Neural crest cell (in vitro differentiated cells): ENCODE data around the gene OGT. TPM values are rescaled to one million over a fixed set of nuclear protein-coding genes. Genes with fewer than 3 reads are reported as not detected.

Source experiments
- DNase-seq: peaks from one replicate; pipeline ENCODE4 v3.0.0; 2021; ENCODE audit warnings: low read depth, mixed read lengths, low spot score
- H3K27ac Mint-ChIP-seq: one replicate; pipeline ENCODE4 v1.8.0; 2021; ENCODE audit warnings: mild to moderate bottlenecking, mixed read lengths; ENCODE audit not compliant: unreplicated experiment
- H3K27me3 Mint-ChIP-seq: 2 replicates; pipeline ENCODE4 v1.8.0; 2021; ENCODE audit warnings: low read depth, mild to moderate bottlenecking, mixed read lengths
- H3K36me3 Mint-ChIP-seq: 2 replicates; pipeline ENCODE4 v1.8.0; 2021; ENCODE audit warnings: low read depth, mild to moderate bottlenecking, mixed read lengths
- H3K4me1 Mint-ChIP-seq: 2 replicates; pipeline ENCODE4 v1.8.0; 2021; ENCODE audit warnings: mixed read lengths
- H3K4me3 Mint-ChIP-seq: one replicate; pipeline ENCODE4 v1.8.0; 2021; ENCODE audit warnings: mild to moderate bottlenecking, mixed read lengths
- H3K9me3 Mint-ChIP-seq: 2 replicates; pipeline ENCODE4 v1.8.0; 2021; ENCODE audit warnings: mixed read lengths
- total RNA-seq: library from RNA; stranded (reverse); gene quantifications from 2 replicates; pipeline ENCODE4 v1.2.1, GENCODE V29; 2021
- TF ChIP-seq, protein P1 (sequence below): fragments of 200-600 bp; sonication (generic); conservative IDR thresholded peaks from 2 replicates; pipeline ENCODE4 v1.5.0; 2021; ENCODE audit warnings: antibody characterized with exemption, mild to moderate bottlenecking

Gene OGT
- total RNA-seq, 1 donor from 2014 or later = 121 TPM

DNA sequence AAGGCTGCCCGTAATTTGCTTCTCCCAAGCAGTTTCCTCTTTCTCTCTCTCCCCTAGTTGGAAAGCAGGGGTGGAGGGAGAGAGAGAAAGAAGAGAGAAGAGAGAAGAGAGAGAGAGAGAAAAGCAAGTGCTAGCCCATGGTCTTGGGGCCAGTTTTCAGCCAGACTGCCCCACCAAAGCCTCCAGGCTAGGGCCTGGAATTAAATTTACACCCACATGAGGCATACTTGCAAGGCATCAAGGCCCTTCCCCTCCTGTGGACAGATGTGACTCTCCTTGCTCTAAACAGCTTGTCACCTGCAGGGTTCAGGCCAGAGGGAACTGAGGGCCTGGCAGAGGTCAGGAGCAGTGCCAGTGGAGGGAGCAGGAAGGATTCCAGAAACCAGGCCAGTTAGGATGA is 87.1 kb downstream of the OGT start:
- Mint-ChIP-seq H3K27ac (no peak overlapping the region), H3K36me3 (peaks cover 4% of the 10 kb centered on the region), H3K27me3 (no peaks in the 10 kb centered on the region), H3K4me1 (no peaks in the 10 kb centered on the region), H3K9me3 (no peaks in the 10 kb centered on the region), H3K4me3 (no peak overlapping the region)
- no peak for DNase-seq
- TF ChIP-seq, protein P1, sequence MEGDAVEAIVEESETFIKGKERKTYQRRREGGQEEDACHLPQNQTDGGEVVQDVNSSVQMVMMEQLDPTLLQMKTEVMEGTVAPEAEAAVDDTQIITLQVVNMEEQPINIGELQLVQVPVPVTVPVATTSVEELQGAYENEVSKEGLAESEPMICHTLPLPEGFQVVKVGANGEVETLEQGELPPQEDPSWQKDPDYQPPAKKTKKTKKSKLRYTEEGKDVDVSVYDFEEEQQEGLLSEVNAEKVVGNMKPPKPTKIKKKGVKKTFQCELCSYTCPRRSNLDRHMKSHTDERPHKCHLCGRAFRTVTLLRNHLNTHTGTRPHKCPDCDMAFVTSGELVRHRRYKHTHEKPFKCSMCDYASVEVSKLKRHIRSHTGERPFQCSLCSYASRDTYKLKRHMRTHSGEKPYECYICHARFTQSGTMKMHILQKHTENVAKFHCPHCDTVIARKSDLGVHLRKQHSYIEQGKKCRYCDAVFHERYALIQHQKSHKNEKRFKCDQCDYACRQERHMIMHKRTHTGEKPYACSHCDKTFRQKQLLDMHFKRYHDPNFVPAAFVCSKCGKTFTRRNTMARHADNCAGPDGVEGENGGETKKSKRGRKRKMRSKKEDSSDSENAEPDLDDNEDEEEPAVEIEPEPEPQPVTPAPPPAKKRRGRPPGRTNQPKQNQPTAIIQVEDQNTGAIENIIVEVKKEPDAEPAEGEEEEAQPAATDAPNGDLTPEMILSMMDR = no peak

DNA sequence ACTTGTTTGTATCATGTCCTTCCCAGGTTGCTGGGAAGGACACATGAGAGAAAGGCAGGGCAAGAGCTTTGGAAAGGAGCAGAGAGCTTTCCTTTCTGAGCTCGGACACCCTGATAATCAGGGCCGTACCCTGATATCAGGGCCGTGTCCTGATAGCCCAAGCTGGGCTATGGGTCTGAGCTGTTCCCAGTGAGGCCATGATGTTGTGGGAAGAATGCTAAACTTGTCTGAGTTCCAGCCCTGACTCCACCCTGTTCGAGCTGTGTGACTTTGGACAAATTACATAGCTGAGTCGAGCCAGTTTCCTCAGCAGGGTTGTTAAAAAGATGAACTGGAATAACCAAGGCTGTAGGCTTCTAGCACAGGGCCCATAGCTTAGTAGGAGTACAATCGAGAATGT is 88.7 kb downstream of the OGT start:
- no peak overlapping the region for H3K4me3 Mint-ChIP-seq
- peaks cover 2% of the 10 kb centered on the region for H3K9me3 Mint-ChIP-seq

DNA sequence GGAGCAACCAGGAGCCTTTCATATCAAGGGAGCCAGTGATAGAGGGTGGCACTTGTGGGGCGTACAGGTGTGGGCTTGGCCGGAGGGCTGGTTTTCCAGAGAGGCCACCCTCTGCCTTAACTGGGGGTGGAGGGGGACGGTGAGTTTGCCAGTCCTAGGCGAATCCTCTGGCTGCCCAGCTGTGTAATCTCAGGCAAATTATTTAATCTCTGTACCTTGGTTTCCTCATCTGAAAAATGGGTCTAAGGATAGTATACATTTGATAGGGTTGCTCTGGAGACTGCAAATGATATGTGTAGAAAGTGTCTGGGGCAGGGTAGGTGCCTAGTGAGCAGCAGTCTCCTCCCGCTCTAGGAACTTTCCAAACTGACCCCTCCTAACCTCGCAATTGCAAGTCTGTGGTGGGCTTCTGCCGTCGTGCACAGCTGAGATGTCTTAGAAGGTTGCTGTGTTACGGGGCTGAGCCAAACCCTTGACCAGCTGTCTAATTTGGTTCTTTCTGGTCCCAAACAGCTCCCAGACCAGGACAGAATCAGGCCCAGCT is 89.2 kb downstream of the OGT start:
- no peaks in the 10 kb centered on the region for H3K27me3 Mint-ChIP-seq
- no peak for DNase-seq
- no peaks in the 10 kb centered on the region for H3K36me3 Mint-ChIP-seq
- H3K9me3 Mint-ChIP-seq = peaks cover 2% of the 10 kb centered on the region
- TF ChIP-seq, protein P1 = no peak
- no peak overlapping the region for H3K4me3 Mint-ChIP-seq
- H3K4me1 Mint-ChIP-seq = peaks cover 3% of the 10 kb centered on the region
- H3K27ac Mint-ChIP-seq = no peak overlapping the region

More for the DNA sequence above, 88.7 kb downstream of the OGT start:
- H3K4me1 Mint-ChIP-seq = peaks cover 3% of the 10 kb centered on the region
- H3K27ac Mint-ChIP-seq = no peak overlapping the region
- no peak for DNase-seq
- TF ChIP-seq, protein P1 = no peak
- no peaks in the 10 kb centered on the region for H3K27me3 Mint-ChIP-seq
- H3K36me3 Mint-ChIP-seq = no peaks in the 10 kb centered on the region

DNA sequence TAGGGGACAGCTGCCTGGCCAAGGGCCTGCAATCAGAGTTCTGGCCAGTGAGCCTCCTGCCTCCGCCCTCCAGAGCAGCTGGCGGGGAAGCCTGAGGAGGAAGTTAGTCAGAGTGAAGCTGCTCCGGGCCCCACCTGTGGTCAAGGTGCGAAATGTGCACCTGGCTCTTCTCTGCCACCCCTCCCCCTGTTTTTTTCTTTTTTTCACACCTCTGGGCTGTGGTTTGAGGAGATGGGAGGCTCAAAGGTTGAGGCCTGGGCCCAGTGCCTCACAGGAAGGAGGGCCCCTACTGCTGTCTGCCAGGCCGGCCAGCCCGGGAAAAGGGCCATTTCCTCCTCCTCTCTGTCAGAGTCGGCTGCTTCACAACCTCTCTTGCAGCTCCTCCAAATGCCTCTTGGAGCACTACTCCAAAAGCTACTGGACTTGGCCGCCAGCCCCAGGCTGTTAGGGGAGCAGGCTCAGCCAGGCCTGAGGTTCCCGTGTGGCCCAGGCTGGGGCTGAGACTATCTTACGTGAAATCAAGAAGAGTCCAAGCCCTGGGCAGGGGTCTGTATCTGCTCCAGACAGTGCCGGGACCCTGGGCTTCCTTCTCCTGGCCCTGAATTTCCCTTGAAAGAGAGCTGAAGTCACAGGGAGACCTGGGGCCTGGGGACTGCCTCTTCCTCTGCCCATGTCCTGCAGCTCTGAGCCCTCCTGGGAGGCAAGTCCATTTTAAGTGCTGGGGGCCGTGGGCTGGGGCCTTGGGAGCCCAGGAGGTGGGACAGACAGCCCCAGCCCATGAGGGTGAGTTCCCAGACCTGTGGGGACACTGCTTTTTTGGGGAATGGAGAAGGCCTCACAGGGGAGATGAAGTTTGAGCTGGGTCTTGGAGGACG is 89.9 kb downstream of the OGT start:
- Mint-ChIP-seq H3K4me3 (no peak overlapping the region), H3K27me3 (no peaks in the 10 kb centered on the region), H3K36me3 (no peaks in the 10 kb centered on the region), H3K27ac (peak overlapping the region; percentile 35), H3K9me3 (peaks cover 2% of the 10 kb centered on the region), H3K4me1 (peaks cover 6% of the 10 kb centered on the region)
- DNase-seq = peak; percentile 4
- TF ChIP-seq, protein P1 = peak; percentile 19

DNA sequence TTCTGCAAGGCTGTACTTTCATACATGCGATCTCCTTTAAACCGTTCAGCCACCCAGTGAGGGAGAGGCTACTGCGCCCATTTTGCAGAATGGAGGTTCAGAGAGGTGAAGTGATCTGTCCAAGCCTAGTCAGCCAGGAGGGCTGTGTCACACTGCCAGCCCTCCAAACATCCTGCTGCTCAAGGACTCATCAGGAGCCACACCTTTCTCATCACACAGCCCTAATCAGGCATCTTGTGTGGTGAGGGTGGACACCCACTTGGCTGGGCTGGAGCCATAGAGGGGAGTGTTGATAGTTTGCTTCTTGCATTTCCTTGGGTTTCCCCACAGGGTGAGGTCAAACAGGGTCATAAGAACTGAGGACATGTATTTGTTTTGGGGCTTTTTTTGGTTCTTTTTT is 90.8 kb downstream of the OGT start:
- Mint-ChIP-seq H3K4me1 (peaks cover 8% of the 10 kb centered on the region), H3K4me3 (no peak overlapping the region), H3K9me3 (peaks cover 2% of the 10 kb centered on the region), H3K27me3 (no peaks in the 10 kb centered on the region), H3K27ac (no peak overlapping the region), H3K36me3 (no peaks in the 10 kb centered on the region)
- TF ChIP-seq, protein P1 = no peak
- DNase-seq = no peak
